HEK293 (cell line): ENCODE measurements around the gene DLG2.

Experiments used
- CTCF ChIA-PET: fragments of 350-600 bp; formaldehyde crosslinking; extraction: SDS; loops from one replicate; lab custom pipeline; 2021; ENCODE audit warnings: antibody characterized with exemption; lab: Yijun Ruan, JAX
- POLR2A ChIA-PET: fragments of 300-600 bp; formaldehyde crosslinking; extraction: SDS; loops from one replicate; lab custom pipeline; 2020; ENCODE audit warnings: antibody characterized with exemption, inconsistent platforms; lab: Yijun Ruan, JAX
- H3K27ac ChIP-seq: fragments of 200-500 bp; sonication (Bioruptor generic); 2 replicates; pipeline ENCODE4 v1.5.1; 2014; ENCODE audit warnings: low read depth, low read length, control low read depth, inconsistent platforms; ENCODE audit errors: extremely low read depth
- H3K36me3 ChIP-seq, 2 experiments: fragments of 200-500 bp in 1 of 2; sonication (Bioruptor generic) in 1 of 2; 1 replicate in 1 of 2; 2 replicates in 1 of 2; pipeline ENCODE4 v1.5.1; 2014 to 2017; ENCODE audit warnings: inconsistent platforms in 2 of 2, low read length in 2 of 2; ENCODE audit not compliant: control insufficient read depth in 2 of 2, insufficient read depth in 1 of 2
- H3K4me1 ChIP-seq: fragments of 200-500 bp; sonication (Bioruptor generic); 2 replicates; pipeline ENCODE4 v1.5.1; 2014; ENCODE audit warnings: mild to moderate bottlenecking, low read length, inconsistent platforms; ENCODE audit not compliant: control insufficient read depth, insufficient read depth
- H3K4me3 ChIP-seq: 2 replicates; pipeline ENCODE4 v1.5.1; 2011; ENCODE audit warnings: low read depth, mild to moderate bottlenecking, control low read depth, low read length, moderate library complexity
- H3K9me3 ChIP-seq: fragments of 200-500 bp; sonication (Bioruptor generic); 2 replicates; pipeline ENCODE4 v1.5.1; 2014; ENCODE audit warnings: low read depth, low read length, inconsistent platforms; ENCODE audit not compliant: control insufficient read depth, insufficient read depth
- BCL11A ChIP-seq: fragments of 450-650 bp; formaldehyde crosslinking; IDR thresholded peaks from 2 replicates; pipeline ENCODE4 v1.5.1; 2016; ENCODE audit warnings: low read depth, missing biosample characterization, missing genetic modification characterization
- EGR2 ChIP-seq: fragments of 450-650 bp; formaldehyde crosslinking; IDR thresholded peaks from 2 replicates; pipeline ENCODE4 v1.5.1; 2016; ENCODE audit warnings: low read depth, missing biosample characterization, missing genetic modification characterization
- GFI1B ChIP-seq: fragments of 450-650 bp; formaldehyde crosslinking; IDR thresholded peaks from 2 replicates; pipeline ENCODE4 v1.5.1; 2016; ENCODE audit warnings: missing biosample characterization, missing genetic modification characterization
- HOXA7 ChIP-seq: sonication (generic); formaldehyde crosslinking; IDR thresholded peaks from 2 replicates; pipeline ENCODE4 v1.8.1; 2022; ENCODE audit warnings: missing genetic modification reagents, borderline replicate concordance
- ZBTB7A ChIP-seq: fragments of 450-650 bp; formaldehyde crosslinking; IDR thresholded peaks from 2 replicates; pipeline ENCODE4 v1.5.1; 2016; ENCODE audit warnings: low read depth, missing biosample characterization, missing genetic modification characterization
- ZFP3 ChIP-seq: fragments of 450-650 bp; formaldehyde crosslinking; IDR thresholded peaks from 2 replicates; pipeline ENCODE4 v1.5.1; 2016; ENCODE audit warnings: low read depth, missing biosample characterization, missing genetic modification characterization
- ZNF138 ChIP-seq: fragments of 450-650 bp; formaldehyde crosslinking; IDR thresholded peaks from 2 replicates; pipeline ENCODE4 v1.5.1; 2016; ENCODE audit warnings: missing biosample characterization, missing genetic modification characterization, borderline replicate concordance
- ZNF16 ChIP-seq: fragments of 450-650 bp; formaldehyde crosslinking; IDR thresholded peaks from 2 replicates; pipeline ENCODE4 v1.5.1; 2016; ENCODE audit warnings: low read depth, missing biosample characterization, missing genetic modification characterization
- ZNF324 ChIP-seq: fragments of 450-650 bp; formaldehyde crosslinking; IDR thresholded peaks from 2 replicates; pipeline ENCODE4 v1.5.1; 2016; ENCODE audit warnings: missing biosample characterization, missing genetic modification characterization
- ZNF335 ChIP-seq: fragments of 450-650 bp; formaldehyde crosslinking; conservative IDR thresholded peaks from 2 replicates; pipeline ENCODE4 v1.5.1; 2016; ENCODE audit warnings: missing biosample characterization, missing genetic modification characterization
- ZNF37A ChIP-seq: fragments of 450-650 bp; IDR thresholded peaks from 2 replicates; pipeline ENCODE4 v1.5.1; 2018; ENCODE audit warnings: missing biosample characterization, missing genetic modification characterization
- ZNF423 ChIP-seq: fragments of 450-650 bp; formaldehyde crosslinking; IDR thresholded peaks from 2 replicates; pipeline ENCODE4 v1.5.1; 2016; ENCODE audit warnings: missing biosample characterization, missing genetic modification characterization
- ZNF677 ChIP-seq: fragments of 450-650 bp; IDR thresholded peaks from 2 replicates; pipeline ENCODE4 v1.5.0; 2018; ENCODE audit warnings: missing biosample characterization, mild to moderate bottlenecking, missing genetic modification characterization, moderate library complexity
- TF ChIP-seq, protein P1 (sequence below): fragments of 450-650 bp; formaldehyde crosslinking; IDR thresholded peaks from 2 replicates; pipeline ENCODE4 v1.5.1; 2016; ENCODE audit warnings: missing biosample characterization, missing genetic modification characterization, borderline replicate concordance
- TF ChIP-seq, protein P2 (sequence below): fragments of 450-650 bp; formaldehyde crosslinking; IDR thresholded peaks from 2 replicates; pipeline ENCODE4 v1.5.1; 2016; ENCODE audit warnings: missing biosample characterization, missing genetic modification characterization
- TF ChIP-seq, protein P3 (sequence below): fragments of 450-650 bp; formaldehyde crosslinking; IDR thresholded peaks from 2 replicates; pipeline ENCODE4 v1.5.1; 2016; ENCODE audit warnings: missing biosample characterization, missing genetic modification characterization
- TF ChIP-seq, protein P4 (sequence below): fragments of 450-650 bp; formaldehyde crosslinking; IDR thresholded peaks from 2 replicates; pipeline ENCODE4 v1.5.1; 2016; ENCODE audit warnings: missing biosample characterization, missing genetic modification characterization
- TF ChIP-seq, protein P5 (sequence below): fragments of 450-650 bp; formaldehyde crosslinking; IDR thresholded peaks from 2 replicates; pipeline ENCODE4 v1.5.1; 2016; ENCODE audit warnings: missing biosample characterization, missing genetic modification characterization
- TF ChIP-seq, protein P6 (sequence below): fragments of 450-650 bp; formaldehyde crosslinking; IDR thresholded peaks from 2 replicates; pipeline ENCODE4 v1.5.1; 2016; ENCODE audit warnings: missing biosample characterization, missing genetic modification characterization
- TF ChIP-seq, protein P7 (sequence below): fragments of 450-650 bp; formaldehyde crosslinking; IDR thresholded peaks from 2 replicates; pipeline ENCODE4 v1.5.1; 2016; ENCODE audit warnings: missing biosample characterization, missing genetic modification characterization

DLG2 gene

DNA sequence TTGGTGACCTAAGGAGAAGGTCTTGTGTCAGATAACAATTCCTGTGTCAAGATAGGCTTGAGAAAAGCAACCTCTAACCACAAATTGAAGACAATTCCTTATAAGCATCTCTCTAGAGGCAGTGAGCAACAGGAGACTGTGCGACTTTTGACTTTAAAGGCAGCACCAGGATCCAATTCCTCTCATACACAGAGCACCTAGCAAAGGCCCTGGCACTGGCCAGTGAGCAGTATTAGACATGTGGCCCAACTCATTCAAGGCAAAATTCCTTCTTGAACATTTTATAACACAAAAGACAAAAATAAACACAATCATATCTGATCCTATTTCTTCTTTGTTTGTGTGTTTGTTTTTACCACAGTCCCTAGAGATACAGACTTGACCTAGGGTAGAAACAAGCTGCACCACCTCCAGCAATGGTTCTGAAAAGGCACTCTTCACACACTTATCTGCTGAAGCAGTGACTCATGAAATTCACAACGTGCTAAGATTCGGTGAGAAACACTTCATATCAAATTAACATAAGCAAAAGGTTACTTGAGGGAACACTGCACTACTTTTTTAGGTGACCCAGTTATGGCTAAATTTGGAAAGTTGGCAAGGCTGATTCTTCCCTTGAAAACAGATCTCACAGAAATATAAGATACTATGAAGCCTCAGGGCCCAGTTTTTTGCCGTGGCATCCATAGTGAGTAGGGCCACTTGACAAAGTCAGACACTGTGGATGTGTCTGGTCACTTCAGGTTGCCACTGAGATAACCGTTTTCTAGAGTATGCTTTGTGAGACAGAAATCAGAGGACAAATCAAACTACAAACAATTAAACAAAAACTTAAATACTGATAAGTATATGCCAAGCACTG is 1018.9 kb downstream of the DLG2 start:
- H3K9me3 ChIP-seq: no peaks in the 10 kb centered on the region

DNA sequence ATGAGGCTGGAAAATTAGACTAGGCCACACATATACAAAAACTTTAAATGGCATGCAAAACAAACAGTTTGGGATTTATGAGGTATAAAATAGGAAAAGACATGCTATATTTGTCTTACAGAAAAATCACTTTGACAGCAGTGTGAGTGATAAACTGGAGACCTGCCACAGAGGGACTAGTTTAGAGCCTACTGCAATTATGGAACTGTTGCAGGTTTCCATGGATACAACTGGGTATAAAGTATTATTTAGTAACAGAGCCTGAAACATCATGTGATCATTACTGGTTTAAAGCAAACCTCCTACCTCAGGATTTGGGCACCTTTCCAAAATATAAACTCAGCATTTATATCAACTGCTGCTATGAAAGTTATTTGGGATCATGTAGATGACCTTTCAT is 1032.5 kb downstream of the DLG2 start:
- no peak overlapping the region for H3K27ac ChIP-seq
- H3K36me3 ChIP-seq: no peaks in the 10 kb centered on the region
- H3K9me3 ChIP-seq: no peaks in the 10 kb centered on the region
- CTCF ChIA-PET: no interaction called here
- POLR2A ChIA-PET: no interaction called here
- H3K4me3 ChIP-seq: no peak overlapping the region
- no peaks in the 10 kb centered on the region for H3K4me1 ChIP-seq
- TF ChIP-seq, protein P1, sequence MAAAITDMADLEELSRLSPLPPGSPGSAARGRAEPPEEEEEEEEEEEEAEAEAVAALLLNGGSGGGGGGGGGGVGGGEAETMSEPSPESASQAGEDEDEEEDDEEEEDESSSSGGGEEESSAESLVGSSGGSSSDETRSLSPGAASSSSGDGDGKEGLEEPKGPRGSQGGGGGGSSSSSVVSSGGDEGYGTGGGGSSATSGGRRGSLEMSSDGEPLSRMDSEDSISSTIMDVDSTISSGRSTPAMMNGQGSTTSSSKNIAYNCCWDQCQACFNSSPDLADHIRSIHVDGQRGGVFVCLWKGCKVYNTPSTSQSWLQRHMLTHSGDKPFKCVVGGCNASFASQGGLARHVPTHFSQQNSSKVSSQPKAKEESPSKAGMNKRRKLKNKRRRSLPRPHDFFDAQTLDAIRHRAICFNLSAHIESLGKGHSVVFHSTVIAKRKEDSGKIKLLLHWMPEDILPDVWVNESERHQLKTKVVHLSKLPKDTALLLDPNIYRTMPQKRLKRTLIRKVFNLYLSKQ: no peak
- TF ChIP-seq, protein P2, sequence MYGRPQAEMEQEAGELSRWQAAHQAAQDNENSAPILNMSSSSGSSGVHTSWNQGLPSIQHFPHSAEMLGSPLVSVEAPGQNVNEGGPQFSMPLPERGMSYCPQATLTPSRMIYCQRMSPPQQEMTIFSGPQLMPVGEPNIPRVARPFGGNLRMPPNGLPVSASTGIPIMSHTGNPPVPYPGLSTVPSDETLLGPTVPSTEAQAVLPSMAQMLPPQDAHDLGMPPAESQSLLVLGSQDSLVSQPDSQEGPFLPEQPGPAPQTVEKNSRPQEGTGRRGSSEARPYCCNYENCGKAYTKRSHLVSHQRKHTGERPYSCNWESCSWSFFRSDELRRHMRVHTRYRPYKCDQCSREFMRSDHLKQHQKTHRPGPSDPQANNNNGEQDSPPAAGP (tag by site-specific recombination): no peak
- TF ChIP-seq ZNF335 (tag by site-specific recombination) (no peak), HOXA7 (CRISPR knock-in tag) (no peak), ZNF37A (no peak), ZBTB7A (tag by site-specific recombination) (no peak), ZFP3 (tag by site-specific recombination) (no peak), ZNF423 (tag by site-specific recombination) (no peak), ZNF138 (tag by site-specific recombination) (no peak), EGR2 (no peak), GFI1B (tag by site-specific recombination) (no peak), ZNF16 (no peak)
- TF ChIP-seq, protein P3, sequence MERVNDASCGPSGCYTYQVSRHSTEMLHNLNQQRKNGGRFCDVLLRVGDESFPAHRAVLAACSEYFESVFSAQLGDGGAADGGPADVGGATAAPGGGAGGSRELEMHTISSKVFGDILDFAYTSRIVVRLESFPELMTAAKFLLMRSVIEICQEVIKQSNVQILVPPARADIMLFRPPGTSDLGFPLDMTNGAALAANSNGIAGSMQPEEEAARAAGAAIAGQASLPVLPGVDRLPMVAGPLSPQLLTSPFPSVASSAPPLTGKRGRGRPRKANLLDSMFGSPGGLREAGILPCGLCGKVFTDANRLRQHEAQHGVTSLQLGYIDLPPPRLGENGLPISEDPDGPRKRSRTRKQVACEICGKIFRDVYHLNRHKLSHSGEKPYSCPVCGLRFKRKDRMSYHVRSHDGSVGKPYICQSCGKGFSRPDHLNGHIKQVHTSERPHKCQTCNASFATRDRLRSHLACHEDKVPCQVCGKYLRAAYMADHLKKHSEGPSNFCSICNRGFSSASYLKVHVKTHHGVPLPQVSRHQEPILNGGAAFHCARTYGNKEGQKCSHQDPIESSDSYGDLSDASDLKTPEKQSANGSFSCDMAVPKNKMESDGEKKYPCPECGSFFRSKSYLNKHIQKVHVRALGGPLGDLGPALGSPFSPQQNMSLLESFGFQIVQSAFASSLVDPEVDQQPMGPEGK (tag by site-specific recombination): no peak
- TF ChIP-seq, protein P4, sequence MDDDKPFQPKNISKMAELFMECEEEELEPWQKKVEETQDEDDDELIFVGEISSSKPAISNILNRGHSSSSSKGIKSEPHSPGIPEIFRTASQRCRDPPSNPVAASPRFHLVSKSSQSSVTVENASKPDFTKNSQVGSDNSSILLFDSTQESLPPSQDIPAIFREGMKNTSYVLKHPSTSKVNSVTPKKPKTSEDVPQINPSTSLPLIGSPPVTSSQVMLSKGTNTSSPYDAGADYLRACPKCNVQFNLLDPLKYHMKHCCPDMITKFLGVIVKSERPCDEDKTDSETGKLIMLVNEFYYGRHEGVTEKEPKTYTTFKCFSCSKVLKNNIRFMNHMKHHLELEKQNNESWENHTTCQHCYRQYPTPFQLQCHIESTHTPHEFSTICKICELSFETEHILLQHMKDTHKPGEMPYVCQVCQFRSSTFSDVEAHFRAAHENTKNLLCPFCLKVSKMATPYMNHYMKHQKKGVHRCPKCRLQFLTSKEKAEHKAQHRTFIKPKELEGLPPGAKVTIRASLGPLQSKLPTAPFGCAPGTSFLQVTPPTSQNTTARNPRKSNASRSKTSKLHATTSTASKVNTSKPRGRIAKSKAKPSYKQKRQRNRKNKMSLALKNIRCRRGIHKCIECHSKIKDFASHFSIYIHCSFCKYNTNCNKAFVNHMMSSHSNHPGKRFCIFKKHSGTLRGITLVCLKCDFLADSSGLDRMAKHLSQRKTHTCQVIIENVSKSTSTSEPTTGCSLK: no peak
- TF ChIP-seq, protein P5, sequence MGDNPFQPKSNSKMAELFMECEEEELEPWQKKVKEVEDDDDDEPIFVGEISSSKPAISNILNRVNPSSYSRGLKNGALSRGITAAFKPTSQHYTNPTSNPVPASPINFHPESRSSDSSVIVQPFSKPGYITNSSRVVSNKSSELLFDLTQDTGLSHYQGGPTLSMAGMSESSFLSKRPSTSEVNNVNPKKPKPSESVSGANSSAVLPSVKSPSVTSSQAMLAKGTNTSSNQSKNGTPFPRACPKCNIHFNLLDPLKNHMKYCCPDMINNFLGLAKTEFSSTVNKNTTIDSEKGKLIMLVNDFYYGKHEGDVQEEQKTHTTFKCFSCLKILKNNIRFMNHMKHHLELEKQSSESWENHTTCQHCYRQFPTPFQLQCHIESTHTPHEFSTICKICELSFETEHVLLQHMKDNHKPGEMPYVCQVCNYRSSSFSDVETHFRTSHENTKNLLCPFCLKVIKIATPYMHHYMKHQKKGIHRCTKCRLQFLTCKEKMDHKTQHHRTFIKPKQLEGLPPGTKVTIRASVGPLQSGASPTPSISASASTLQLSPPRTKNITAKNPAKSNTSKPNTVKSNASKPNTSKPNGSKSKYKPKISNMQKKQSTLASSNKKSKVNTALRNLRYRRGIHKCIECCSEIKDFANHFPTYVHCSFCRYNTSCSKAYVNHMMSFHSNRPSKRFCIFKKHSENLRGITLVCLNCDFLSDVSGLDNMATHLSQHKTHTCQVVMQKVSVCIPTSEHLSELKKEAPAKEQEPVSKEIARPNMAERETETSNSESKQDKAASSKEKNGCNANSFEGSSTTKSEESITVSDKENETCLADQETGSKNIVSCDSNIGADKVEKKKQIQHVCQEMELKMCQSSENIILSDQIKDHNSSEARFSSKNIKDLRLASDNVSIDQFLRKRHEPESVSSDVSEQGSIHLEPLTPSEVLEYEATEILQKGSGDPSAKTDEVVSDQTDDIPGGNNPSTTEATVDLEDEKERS (tag by site-specific recombination): no peak

More for the DNA sequence above, 1018.9 kb downstream of the DLG2 start:
- ChIA-PET POLR2A (no interaction called here), CTCF (no interaction called here)
- Histone ChIP-seq H3K27ac (no peak overlapping the region), H3K4me3 (no peak overlapping the region), H3K4me1 (no peaks in the 10 kb centered on the region), H3K36me3 (no peaks in the 10 kb centered on the region)
- no peak for TF ChIP-seq ZNF324 (tag by site-specific recombination)
- TF ChIP-seq ZNF677 (tag by site-specific recombination): no peak
- TF ChIP-seq BCL11A: no peak
- TF ChIP-seq, protein P6, sequence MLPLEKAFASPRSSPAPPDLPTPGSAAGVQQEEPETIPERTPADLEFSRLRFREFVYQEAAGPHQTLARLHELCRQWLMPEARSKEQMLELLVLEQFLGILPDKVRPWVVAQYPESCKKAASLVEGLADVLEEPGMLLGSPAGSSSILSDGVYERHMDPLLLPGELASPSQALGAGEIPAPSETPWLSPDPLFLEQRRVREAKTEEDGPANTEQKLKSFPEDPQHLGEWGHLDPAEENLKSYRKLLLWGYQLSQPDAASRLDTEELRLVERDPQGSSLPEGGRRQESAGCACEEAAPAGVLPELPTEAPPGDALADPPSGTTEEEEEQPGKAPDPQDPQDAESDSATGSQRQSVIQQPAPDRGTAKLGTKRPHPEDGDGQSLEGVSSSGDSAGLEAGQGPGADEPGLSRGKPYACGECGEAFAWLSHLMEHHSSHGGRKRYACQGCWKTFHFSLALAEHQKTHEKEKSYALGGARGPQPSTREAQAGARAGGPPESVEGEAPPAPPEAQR (tag by site-specific recombination): no peak
- TF ChIP-seq, protein P7, sequence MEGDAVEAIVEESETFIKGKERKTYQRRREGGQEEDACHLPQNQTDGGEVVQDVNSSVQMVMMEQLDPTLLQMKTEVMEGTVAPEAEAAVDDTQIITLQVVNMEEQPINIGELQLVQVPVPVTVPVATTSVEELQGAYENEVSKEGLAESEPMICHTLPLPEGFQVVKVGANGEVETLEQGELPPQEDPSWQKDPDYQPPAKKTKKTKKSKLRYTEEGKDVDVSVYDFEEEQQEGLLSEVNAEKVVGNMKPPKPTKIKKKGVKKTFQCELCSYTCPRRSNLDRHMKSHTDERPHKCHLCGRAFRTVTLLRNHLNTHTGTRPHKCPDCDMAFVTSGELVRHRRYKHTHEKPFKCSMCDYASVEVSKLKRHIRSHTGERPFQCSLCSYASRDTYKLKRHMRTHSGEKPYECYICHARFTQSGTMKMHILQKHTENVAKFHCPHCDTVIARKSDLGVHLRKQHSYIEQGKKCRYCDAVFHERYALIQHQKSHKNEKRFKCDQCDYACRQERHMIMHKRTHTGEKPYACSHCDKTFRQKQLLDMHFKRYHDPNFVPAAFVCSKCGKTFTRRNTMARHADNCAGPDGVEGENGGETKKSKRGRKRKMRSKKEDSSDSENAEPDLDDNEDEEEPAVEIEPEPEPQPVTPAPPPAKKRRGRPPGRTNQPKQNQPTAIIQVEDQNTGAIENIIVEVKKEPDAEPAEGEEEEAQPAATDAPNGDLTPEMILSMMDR (tag by site-specific recombination): no peak
